ENCODE data around the gene SLC13A5. TPM values are rescaled to one million over a fixed set of nuclear protein-coding genes. Genes with fewer than 3 reads are reported as not detected.

The SLC13A5 gene
- total and polyA plus RNA-seq, 9 of the 15 experiments (the other 6 are each of a cell fraction or from before 2014, with no cell fraction given), result 0.04 TPM; not detected in 8

DNA sequence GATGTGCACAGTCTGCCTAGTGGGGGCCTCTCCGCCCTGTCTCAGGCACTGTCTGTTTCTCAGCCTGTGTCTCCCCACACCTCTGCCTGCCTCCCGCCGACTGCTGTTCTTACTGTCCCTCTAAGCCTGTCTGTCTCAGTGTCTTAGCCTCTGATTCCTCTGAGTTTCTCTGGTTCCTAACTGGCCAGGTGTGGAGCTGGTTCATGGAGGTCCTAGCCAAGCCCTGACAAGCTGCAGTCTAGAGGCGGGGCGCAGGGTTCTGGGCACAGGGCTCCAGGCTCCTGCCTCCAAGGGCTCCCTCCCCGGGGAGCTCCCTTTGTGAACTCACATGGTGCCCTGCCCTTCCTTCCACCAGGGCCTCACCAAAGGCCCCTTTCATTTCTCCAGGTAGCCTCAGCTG lies 42.2 kb downstream of the SLC13A5 start:
- FAIRE-seq (no peak), ATAC-seq (no peak), DNase-seq (ENCODE audit: extremely low read depth in 1 of 4, low spot score in 3 of 4) (no peak)
- Histone ChIP-seq H3K27me3 (ENCODE audit: control insufficient read depth in 2 of 2, insufficient read depth in 2 of 2, low read length in 2 of 2) (peaks cover 8 to 51% of the 10 kb centered on the region in 2 experiments; a peak in 4 of 5 replicates), H2AFZ (ENCODE audit: low read depth, low read length) (no peak overlapping the region), H3K27ac (ENCODE audit: extremely low read depth, low read depth, low read length) (no peak overlapping the region), H3K4me1 (replicated peaks in 1 of 2; ENCODE audit: control insufficient read depth in 2 of 2, insufficient read depth in 2 of 2, low read length in 2 of 2) (no peaks in the 10 kb centered on the region; a peak in 1 of 5 replicates), H3K4me3 (no peak overlapping the region), H3K9me3 (replicated peaks; ENCODE audit: control insufficient read depth, insufficient read depth, low read depth, low read length) (no peaks in the 10 kb centered on the region), H3K4me2 (ENCODE audit: insufficient read depth, low read length) (no peak overlapping the region), H3K9ac (ENCODE audit: insufficient read depth in 1 of 2, low read depth in 2 of 2, low read length in 2 of 2) (no peak overlapping the region), H3K79me2 (ENCODE audit: control insufficient read depth, insufficient read depth, low read length) (no peaks in the 10 kb centered on the region), H4K20me1 (replicated peaks; ENCODE audit: control insufficient read depth, insufficient read depth, low read length) (no peaks in the 10 kb centered on the region), H3K9me1 (ENCODE audit: control insufficient read depth, insufficient read depth, low read length) (no peaks in the 10 kb centered on the region), H3K36me3 (ENCODE audit: control insufficient read depth, insufficient read depth, low read length) (no peaks in the 10 kb centered on the region)
- ChIA-PET CTCF (ENCODE audit: low intra/inter-chr PET ratio) (no interaction called here), POLR2A (interaction anchor here (0.6 kb wide), 1 partner anchor 84 kb away, joined by 3 read pairs; no protein-coding TSS in a partner anchor)
- in situ Hi-C loops (cut with MboI), result no loop called here
- no TSS peak for BruUV-seq (replicated peaks)
- WGBS (ENCODE audit: insufficient coverage, low coverage, missing lambda C conversion rate), result 4% methylated on average over 5 of the region's 6 CpGs
- intact Hi-C loops (cut with micrococcal nuclease), result no loop called here
- no peak for TF ChIP-seq SIRT6 (IDR thresholded peaks at IDR 0.05; ENCODE audit: low read depth, low read length)
- TF ChIP-seq, protein P1, sequence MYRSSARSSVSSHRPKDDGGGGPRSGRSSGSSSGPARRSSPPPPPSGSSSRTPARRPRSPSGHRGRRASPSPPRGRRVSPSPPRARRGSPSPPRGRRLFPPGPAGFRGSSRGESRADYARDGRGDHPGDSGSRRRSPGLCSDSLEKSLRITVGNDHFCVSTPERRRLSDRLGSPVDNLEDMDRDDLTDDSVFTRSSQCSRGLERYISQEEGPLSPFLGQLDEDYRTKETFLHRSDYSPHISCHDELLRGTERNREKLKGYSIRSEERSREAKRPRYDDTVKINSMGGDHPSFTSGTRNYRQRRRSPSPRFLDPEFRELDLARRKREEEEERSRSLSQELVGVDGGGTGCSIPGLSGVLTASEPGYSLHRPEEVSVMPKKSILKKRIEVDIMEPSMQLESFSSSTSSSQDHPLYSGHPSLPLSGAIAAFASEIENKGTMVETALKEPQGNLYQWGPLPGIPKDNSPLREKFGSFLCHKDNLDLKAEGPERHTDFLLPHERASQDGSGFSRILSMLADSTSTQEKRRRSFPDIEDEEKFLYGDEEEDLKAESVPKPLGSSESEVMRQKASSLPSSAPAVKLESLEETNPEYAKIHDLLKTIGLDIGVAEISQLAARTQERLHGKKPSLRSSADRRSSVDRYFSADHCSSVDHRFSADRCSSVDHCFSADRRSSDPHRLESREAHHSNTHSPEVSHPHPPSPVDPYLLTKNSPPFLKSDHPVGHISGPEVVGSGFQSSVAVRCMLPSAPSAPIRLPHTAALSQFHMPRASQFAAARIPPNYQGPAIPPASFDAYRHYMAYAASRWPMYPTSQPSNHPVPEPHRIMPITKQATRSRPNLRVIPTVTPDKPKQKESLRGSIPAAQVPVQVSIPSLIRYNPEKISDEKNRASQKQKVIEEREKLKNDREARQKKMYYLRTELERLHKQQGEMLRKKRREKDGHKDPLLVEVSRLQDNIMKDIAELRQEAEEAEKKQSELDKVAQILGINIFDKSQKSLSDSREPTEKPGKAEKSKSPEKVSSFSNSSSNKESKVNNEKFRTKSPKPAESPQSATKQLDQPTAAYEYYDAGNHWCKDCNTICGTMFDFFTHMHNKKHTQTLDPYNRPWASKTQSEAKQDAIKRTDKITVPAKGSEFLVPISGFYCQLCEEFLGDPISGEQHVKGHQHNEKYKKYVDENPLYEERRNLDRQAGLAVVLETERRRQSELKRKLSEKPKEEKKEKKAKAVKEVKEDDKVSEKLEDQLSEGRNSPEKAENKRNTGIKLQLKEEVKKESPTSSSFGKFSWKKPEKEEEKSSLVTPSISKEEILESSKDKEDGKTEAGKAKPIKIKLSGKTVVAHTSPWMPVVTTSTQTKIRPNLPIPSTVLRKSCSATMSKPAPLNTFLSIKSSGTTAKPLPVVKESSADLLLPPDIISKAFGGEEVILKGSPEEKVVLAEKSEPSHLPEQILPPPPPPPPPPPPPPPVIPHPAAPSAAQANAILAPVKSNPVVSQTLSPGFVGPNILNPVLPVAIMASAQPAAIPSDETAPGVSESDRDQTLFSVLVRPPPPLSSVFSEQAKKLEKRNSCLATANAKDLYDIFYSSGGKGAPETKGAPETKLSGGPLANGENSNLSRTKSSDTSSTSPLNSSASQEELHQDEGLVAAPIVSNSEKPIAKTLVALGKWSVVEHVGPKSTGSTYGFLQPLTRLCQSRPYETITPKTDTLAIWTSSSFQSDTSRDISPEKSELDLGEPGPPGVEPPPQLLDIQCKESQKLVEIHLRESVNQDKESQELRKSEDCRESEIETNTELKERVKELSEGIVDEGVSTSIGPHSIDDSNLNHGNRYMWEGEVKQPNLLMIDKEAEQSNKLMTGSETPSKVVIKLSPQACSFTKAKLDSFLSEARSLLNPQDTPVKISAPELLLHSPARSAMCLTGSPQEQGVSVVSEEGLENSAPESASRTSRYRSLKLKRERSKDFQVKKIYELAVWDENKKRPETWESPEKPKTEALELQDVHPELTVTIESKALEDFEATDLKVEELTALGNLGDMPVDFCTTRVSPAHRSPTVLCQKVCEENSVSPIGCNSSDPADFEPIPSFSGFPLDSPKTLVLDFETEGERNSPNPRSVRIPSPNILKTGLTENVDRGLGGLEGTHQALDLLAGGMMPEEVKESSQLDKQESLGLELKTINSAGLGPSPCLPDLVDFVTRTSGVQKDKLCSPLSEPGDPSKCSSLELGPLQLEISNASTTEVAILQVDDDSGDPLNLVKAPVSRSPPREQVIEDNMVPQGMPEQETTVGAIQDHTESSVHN (IDR thresholded peaks at IDR 0.05; ENCODE audit: borderline replicate concordance in 1 of 2, low read depth in 1 of 2), result no peak
- no peak for TF ChIP-seq TAL1 (IDR thresholded peaks at IDR 0.05)
- no peak for TF ChIP-seq ZNF699 (CRISPR knock-in tag; IDR thresholded peaks at IDR 0.05; ENCODE audit: insufficient replicate concordance)
- no peak for TF ChIP-seq POLR3G (IDR thresholded peaks at IDR 0.05; ENCODE audit: extremely low read depth, insufficient read length, insufficient replicate concordance)
- no peak for TF ChIP-seq HMGN3 (IDR thresholded peaks at IDR 0.05; ENCODE audit: borderline replicate concordance, extremely low read depth, insufficient read length, low read depth, low read length)
- TF ChIP-seq ZNF140 (CRISPR knock-in tag; IDR thresholded peaks at IDR 0.05), result no peak
- no peak for TF ChIP-seq RFX5 (IDR thresholded peaks at IDR 0.05; ENCODE audit: low read depth, low read length)
- no peak for TF ChIP-seq C11orf30 (IDR thresholded peaks at IDR 0.05; ENCODE audit: low read depth)
- TF ChIP-seq ZNF24 (IDR thresholded peaks at IDR 0.05), result no peak
- no peak for TF ChIP-seq ELF2 (CRISPR knock-in tag; IDR thresholded peaks at IDR 0.05)
- no peak for TF ChIP-seq FOXM1 (IDR thresholded peaks at IDR 0.05; ENCODE audit: low read depth)
- TF ChIP-seq FOXM1 (CRISPR knock-in tag; IDR thresholded peaks at IDR 0.05; ENCODE audit: low read depth), result no peak
- no peak for TF ChIP-seq TFE3 (CRISPR knock-in tag; IDR thresholded peaks at IDR 0.05)
- no peak for TF ChIP-seq TCF7L2 (IDR thresholded peaks at IDR 0.05; ENCODE audit: low read depth, low read length)
